ENCODE data around the gene HSD17B14. TPM values are rescaled to one million over a fixed set of nuclear protein-coding genes. Genes with fewer than 3 reads are reported as not detected.
A peak's percentile ranks its signal among the peaks of the same experiment; 100 is the strongest.

Gene HSD17B14
- total and polyA plus RNA-seq, 9 of the 15 experiments (the other 6 are each of a cell fraction or from before 2014, with no cell fraction given) = 0.16 TPM; not detected in 8

GRCh38 chr19:48878196-48879024 is 42.1 kb upstream of the HSD17B14 start (continued):
- TF ChIP-seq PPARD (CRISPR knock-in tag; IDR thresholded peaks at IDR 0.05) (no peak), TCFL5 (CRISPR knock-in tag; conservative IDR thresholded peaks at IDR 0.05) (0 out of 2 replicates have a peak, but pooled peaks have one; percentile 42), ZNF445 (CRISPR knock-in tag; IDR thresholded peaks at IDR 0.05; ENCODE audit: low read depth) (no peak), ETS1 (conservative IDR thresholded peaks at IDR 0.05; ENCODE audit: control insufficient read depth, low read depth, low read length) (peak; percentile 89), POLR3A (IDR thresholded peaks at IDR 0.05; ENCODE audit: borderline replicate concordance, extremely low read depth, insufficient read depth, insufficient read length) (no peak), ZNF311 (CRISPR knock-in tag; IDR thresholded peaks at IDR 0.05) (peak; percentile 71), TAF1 (IDR thresholded peaks at IDR 0.05; ENCODE audit: control insufficient read depth, extremely low read depth, insufficient read depth, low read length, severe bottlenecking) (peak; percentile 61), DACH1 (IDR thresholded peaks at IDR 0.05; ENCODE audit: partially characterized antibody) (peak; percentile 90), ZNF655 (CRISPR knock-in tag; IDR thresholded peaks at IDR 0.05) (no peak), ETV1 (tag; conservative IDR thresholded peaks at IDR 0.05; ENCODE audit: low read depth) (peak; percentile 98), GTF2B (IDR thresholded peaks at IDR 0.05; ENCODE audit: extremely low read depth, insufficient read length) (no peak), L3MBTL2 (IDR thresholded peaks at IDR 0.05) (peak; percentile 93), HMBOX1 (IDR thresholded peaks at IDR 0.05) (peak; percentile 89), NFE2L1 (tag; IDR thresholded peaks at IDR 0.05; ENCODE audit: borderline replicate concordance, low read depth) (no peak), JUND (IDR thresholded peaks at IDR 0.05; ENCODE audit: borderline replicate concordance, low read depth, low read length) (peak; percentile 78; the same call in 1 of the 2 replicates), JUND (tag; IDR thresholded peaks at IDR 0.05; ENCODE audit: borderline replicate concordance, low read depth, low read length) (peak; percentile 74; the same call in 2 of the 3 replicates), ZNF3 (CRISPR knock-in tag; IDR thresholded peaks at IDR 0.05) (no peak), GTF3C2 (IDR thresholded peaks at IDR 0.05; ENCODE audit: borderline replicate concordance, extremely low read depth, insufficient read length) (no peak), ZNF124 (CRISPR knock-in tag; IDR thresholded peaks at IDR 0.05) (no peak)

Measured in K562 (cell line).